GM13976 (cell line): Measurements from ENCODE around the gene MLXIP.

ENCODE experiments used
- DNase-seq: peaks from one replicate; pipeline ENCODE4 v3.0.0; 2012; ENCODE audit warnings: low spot score
- in situ Hi-C: fragments of 300-500 bp; cut with MboI; formaldehyde crosslinking; loops from one replicate; pipeline ENCODE4 v1.12.0; 2022; ENCODE audit warnings: low sequenced_read_pairs, mixed read lengths, inconsistent platforms; ENCODE audit not compliant: unreplicated experiment
- TF ChIP-seq, protein P1 (sequence below): IDR thresholded peaks from 2 replicates; pipeline ENCODE4 v1.5.1; 2012; ENCODE audit warnings: borderline replicate concordance, mild to moderate bottlenecking; ENCODE audit not compliant: insufficient read depth; ENCODE audit errors: extremely low read depth, missing control alignments, control extremely low read depth

MLXIP gene

GRCh38 chr12:122183588-122183940 lies 105.0 kb downstream of the MLXIP start:
- TF ChIP-seq, protein P1, sequence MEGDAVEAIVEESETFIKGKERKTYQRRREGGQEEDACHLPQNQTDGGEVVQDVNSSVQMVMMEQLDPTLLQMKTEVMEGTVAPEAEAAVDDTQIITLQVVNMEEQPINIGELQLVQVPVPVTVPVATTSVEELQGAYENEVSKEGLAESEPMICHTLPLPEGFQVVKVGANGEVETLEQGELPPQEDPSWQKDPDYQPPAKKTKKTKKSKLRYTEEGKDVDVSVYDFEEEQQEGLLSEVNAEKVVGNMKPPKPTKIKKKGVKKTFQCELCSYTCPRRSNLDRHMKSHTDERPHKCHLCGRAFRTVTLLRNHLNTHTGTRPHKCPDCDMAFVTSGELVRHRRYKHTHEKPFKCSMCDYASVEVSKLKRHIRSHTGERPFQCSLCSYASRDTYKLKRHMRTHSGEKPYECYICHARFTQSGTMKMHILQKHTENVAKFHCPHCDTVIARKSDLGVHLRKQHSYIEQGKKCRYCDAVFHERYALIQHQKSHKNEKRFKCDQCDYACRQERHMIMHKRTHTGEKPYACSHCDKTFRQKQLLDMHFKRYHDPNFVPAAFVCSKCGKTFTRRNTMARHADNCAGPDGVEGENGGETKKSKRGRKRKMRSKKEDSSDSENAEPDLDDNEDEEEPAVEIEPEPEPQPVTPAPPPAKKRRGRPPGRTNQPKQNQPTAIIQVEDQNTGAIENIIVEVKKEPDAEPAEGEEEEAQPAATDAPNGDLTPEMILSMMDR: no peak
- no peak for DNase-seq
- in situ Hi-C loops: no loop called here

DNA sequence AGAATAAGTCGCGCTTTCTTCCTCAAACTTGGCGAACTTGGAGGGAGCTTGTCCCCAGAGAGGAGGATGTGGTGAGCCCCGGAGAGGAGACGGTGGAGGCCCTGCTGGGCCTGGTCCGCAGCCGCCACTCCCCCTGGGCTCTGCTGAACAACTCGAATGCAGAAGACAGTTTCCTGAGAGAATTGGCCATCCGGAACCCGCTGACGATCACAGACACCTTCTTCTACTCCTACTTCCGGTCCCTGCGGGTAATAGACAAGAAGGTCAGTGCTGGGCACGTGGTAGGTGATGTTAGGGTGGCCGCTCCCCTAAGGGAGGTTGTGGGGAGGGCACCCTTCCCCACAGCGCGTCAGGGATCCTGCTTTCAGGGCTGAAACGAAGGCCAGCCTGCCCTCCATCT lies 106.0 kb downstream of the MLXIP start:
- DNase-seq: no peak
- TF ChIP-seq, protein P1: no peak
- in situ Hi-C loops: no loop called here

DNA sequence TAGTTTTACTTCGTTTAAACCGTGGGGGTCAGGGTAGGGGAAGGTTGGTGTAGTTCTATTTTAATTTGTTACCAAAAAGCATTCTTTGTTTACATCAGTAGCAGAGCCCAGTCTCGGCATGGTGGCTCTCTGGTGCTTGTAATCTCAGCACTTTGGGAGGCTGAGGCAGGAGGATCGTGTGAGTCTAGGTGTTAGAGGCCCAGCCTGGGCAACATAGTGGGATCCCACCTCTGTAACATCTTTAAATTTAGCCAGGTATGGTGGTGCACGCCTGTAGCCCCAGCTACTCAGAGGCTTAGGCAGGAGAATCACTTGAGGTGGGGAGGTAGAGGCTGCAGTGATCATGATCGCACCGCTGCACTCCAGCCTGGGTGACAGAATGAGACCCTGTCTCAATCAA lies 106.5 kb downstream of the MLXIP start:
- no peak for DNase-seq
- in situ Hi-C loops: no loop called here
- TF ChIP-seq, protein P1: no peak

- TF ChIP-seq, protein P1: no peak
- DNase-seq: no peak
- in situ Hi-C loops: no loop called here
These were observed 107.0 kb downstream of the MLXIP start for GRCh38 chr12:122185494-122186082.

DNA sequence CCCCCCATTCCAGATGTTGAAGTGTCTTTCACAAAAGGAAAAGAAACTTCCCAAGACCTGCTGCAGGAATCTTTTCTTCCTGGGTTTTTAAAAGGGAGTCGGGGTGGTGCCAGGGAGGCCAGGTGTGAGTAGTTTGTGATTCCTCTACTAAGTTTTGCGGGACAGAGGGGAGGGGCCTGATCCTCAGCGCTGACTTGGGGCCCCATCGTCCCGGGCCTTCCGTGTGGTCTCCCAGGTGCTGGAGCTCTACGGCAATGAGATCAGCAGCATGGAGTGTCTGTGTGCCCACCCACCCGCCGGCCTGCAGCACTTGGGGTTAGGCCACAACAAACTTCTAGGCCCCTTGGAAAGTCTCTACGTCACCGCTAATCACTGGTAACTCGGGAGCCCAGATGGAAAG lies 108.9 kb downstream of the MLXIP start:
- DNase-seq: no peak
- TF ChIP-seq, protein P1: no peak
- in situ Hi-C loops: no loop called here

DNA sequence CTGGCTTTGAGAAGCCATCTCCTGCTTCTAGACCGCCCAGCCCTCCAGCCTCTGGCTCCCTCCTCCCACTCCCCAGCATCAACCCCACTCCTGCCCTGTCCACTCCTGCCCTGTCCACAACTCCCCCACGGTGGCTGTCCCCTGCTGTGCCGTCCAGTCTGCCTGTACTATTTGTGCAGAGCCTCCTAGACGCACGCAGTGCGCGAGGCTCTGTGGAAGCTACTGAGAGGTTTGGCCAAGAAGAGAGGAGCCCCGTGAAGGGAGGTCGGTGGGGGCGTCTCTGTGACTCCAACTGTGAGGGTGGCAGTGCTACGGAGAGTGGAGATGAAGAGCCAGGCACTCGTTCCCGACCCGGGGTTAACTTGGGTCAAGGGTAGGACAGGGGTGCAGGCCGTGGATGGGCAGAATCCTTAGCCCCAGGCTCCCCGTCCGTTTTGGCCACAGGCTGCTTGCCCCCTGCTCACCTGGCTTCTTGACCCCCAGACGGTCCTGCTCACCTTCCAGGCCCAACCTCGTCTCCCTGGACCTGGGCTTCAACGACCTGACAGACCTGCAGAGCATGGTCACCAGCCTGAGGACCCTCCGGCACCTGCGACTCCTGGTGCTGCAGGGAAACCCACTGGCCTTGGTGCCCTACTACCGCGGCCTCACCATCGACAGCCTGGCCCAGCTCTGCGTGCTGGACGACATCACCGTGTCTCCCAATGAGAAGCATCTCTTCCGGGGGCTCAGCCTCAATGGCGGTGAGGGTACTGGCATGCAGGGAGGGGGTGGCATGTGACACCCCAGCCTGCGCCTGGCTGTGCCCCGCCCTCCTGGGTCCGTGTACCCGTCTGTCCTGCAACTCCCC lies 111.3 kb downstream of the MLXIP start:
- TF ChIP-seq, protein P1: no peak
- in situ Hi-C loops: loop anchor here (5.0 kb wide), 1 partner anchor 48 kb away; no protein-coding TSS in a partner anchor

More for the DNA sequence above, 111.3 kb downstream of the MLXIP start:
- no peak for DNase-seq
